K562 (cell line): ENCODE results near the gene ATP6V0D1. TPM values are rescaled to one million over a fixed set of nuclear protein-coding genes. Genes with fewer than 3 reads are reported as not detected.
A peak's percentile ranks its signal among the peaks of the same experiment; 100 is the strongest.

ENCODE experiments used
- ADNP ChIP-seq: fragments of 200-800 bp; sonication (Bioruptor generic); IDR thresholded peaks from 2 replicates; pipeline ENCODE4 v1.6.1; 2016; ENCODE audit warnings: missing genetic modification characterization, missing compliant biosample characterization
- ARID4B ChIP-seq: sonication (generic); formaldehyde crosslinking; IDR thresholded peaks from 2 replicates; pipeline ENCODE4 v1.8.0; 2022; ENCODE audit warnings: mild to moderate bottlenecking, missing genetic modification reagents
- BRD9 ChIP-seq: fragments of 450-650 bp; IDR thresholded peaks from 2 replicates; pipeline ENCODE4 v1.6.1; 2018; ENCODE audit warnings: low read depth; ENCODE audit not compliant: partially characterized antibody
- CBX1 ChIP-seq: sonication (generic); IDR thresholded peaks from 2 replicates; pipeline ENCODE4 v1.6.1; 2016; ENCODE audit warnings: antibody characterized with exemption, low read depth, mild to moderate bottlenecking
- DDX20 ChIP-seq: fragments of 450-650 bp; IDR thresholded peaks from 2 replicates; pipeline ENCODE4 v1.6.1; 2016; ENCODE audit warnings: missing genetic modification characterization, low read depth, mild to moderate bottlenecking, missing compliant biosample characterization, moderate library complexity
- HMGN3 ChIP-seq: IDR thresholded peaks from 2 replicates; pipeline ENCODE4 v1.6.1; 2011; ENCODE audit warnings: borderline replicate concordance, low read depth, mild to moderate bottlenecking, mixed read lengths, low read length; ENCODE audit not compliant: insufficient read length; ENCODE audit errors: extremely low read depth
- KAT8 ChIP-seq: fragments of 450-650 bp; IDR thresholded peaks from 2 replicates; pipeline ENCODE4 v1.6.1; 2016; ENCODE audit warnings: low read depth, mild to moderate bottlenecking
- L3MBTL2 ChIP-seq: fragments of 450-650 bp; IDR thresholded peaks from 2 replicates; pipeline ENCODE4 v1.6.1; 2016; ENCODE audit warnings: mild to moderate bottlenecking, moderate library complexity
- LEF1 ChIP-seq: fragments of 450-650 bp; IDR thresholded peaks from 2 replicates; pipeline ENCODE4 v1.6.1; 2016; ENCODE audit warnings: mild to moderate bottlenecking
- PCBP1 ChIP-seq: fragments of 200-400 bp; formaldehyde crosslinking; IDR thresholded peaks from 2 replicates; pipeline ENCODE4 v1.6.1; 2018; ENCODE audit warnings: mild to moderate bottlenecking, low read depth, low read length; ENCODE audit not compliant: poor library complexity, severe bottlenecking
- PHB2 ChIP-seq: fragments of 450-650 bp; IDR thresholded peaks from 2 replicates; pipeline ENCODE4 v1.6.1; 2017; ENCODE audit warnings: low read depth
- PHF20 ChIP-seq: fragments of 450-650 bp; IDR thresholded peaks from 2 replicates; pipeline ENCODE4 v1.6.1; 2018; ENCODE audit not compliant: partially characterized antibody
- PHF8 ChIP-seq: fragments of 200-600 bp; sonication (generic); IDR thresholded peaks from 2 replicates; pipeline ENCODE4 v1.6.1; 2012; ENCODE audit warnings: mixed run types, mild to moderate bottlenecking, inconsistent platforms, low read length, moderate library complexity, borderline replicate concordance
- RERE ChIP-seq: sonication (generic); formaldehyde crosslinking; IDR thresholded peaks from 2 replicates; pipeline ENCODE4 v1.8.0; 2023; ENCODE audit warnings: missing genetic modification reagents, mild to moderate bottlenecking, borderline replicate concordance
- RFX7 ChIP-seq: fragments of 250-450 bp; sonication (Bioruptor Pico); IDR thresholded peaks from 2 replicates; pipeline ENCODE4 v1.5.1; 2021; ENCODE audit warnings: mild to moderate bottlenecking
- SMAD4 ChIP-seq: fragments of 250-450 bp; sonication (Bioruptor Pico); conservative IDR thresholded peaks from 2 replicates; pipeline ENCODE4 v1.8.0; 2021; ENCODE audit warnings: inconsistent platforms, mild to moderate bottlenecking, moderate library complexity
- TCF3 ChIP-seq: sonication (generic); formaldehyde crosslinking; IDR thresholded peaks from 2 replicates; pipeline ENCODE4 v1.4.0; 2020; ENCODE audit warnings: mild to moderate bottlenecking, missing genetic modification reagents
- XRCC5 ChIP-seq: fragments of 200-400 bp; formaldehyde crosslinking; IDR thresholded peaks from 2 replicates; pipeline ENCODE4 v1.6.1; 2017; ENCODE audit warnings: low read depth, mild to moderate bottlenecking, low read length
- ZBTB17 ChIP-seq: fragments of 450-650 bp; formaldehyde crosslinking; IDR thresholded peaks from 2 replicates; pipeline ENCODE4 v1.4.0; 2020; ENCODE audit warnings: mild to moderate bottlenecking
- polyA plus RNA-seq, 8 experiments: library from polyadenylated mRNA; depleted of rRNA in 4 of 8; stranded (reverse) in 5 of 8; unstranded in 3 of 8; fragments of >200 nt; fragmentation: Nextera tagmentation in 2 of 8; fragmentation: Illumina TruSeq in 1 of 8; extraction: Ambion mirVana in 2 of 8; extraction: Trizol in 1 of 8; gene quantifications; 2 replicates each; pipeline versions ENCODE4 v1.2.1 to v1.2.3, GENCODE V29; 2011 to 2014; ENCODE audit warnings: inconsistent platforms in 1 of 8, missing spikeins in 1 of 8
- total RNA-seq, 7 experiments: library from RNA; depleted of rRNA in 6 of 7; stranded (reverse); fragments of >200 nt in 6 of 7; fragmentation: Illumina TruSeq in 2 of 7; extraction: Trizol in 2 of 7; gene quantifications; 2 replicates each; pipeline versions ENCODE4 v1.2.1 to v1.2.3, GENCODE V29; 2011 to 2021; ENCODE audit warnings: low replicate concordance in 1 of 7

ATP6V0D1 gene
- total and polyA plus RNA-seq, 9 of the 15 experiments (the other 6 are each of a cell fraction or from before 2014, with no cell fraction given), result 23.2 to 69.7 (median 45.6) TPM

DNA sequence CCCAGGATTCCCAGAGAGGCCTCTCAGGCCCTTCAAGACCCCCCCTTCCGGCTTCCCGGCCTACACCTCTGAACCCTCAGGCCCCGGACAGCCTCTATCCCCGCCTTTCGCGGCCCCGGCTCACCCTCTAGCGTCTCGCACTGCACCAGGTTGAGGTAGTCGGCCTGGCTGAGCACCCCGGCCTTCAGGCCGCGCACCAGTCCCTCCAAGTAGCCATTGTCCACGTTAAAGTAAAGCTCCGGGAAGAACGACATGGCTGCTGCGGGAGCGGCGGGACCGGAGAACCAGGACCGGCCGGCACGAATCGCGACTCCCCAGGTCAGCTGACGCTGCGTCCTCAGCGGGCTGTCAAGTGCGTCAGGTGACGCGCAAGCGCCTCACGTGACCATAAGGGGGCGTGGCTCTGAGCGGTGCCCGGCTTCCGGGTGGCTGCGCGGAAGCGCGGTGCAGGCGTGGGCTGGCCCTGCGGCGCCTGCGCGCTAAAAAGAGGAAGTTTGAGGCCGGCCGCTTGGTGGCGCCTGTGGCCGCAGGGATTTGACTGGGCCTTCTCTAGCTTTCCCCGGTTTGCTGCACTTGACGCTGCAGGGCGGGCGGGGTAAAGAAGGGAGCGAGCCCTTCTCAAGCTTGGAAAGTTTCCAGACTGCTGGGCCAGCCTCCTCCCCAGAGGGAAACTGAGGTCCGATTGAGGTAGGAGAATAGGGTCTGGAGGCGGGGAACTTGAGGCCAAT is at the start of gene ATP6V0D1 (continued):
- TF ChIP-seq ARID4B (CRISPR knock-in tag), result peak; percentile 100
- 0 out of 2 replicates have a peak, but pooled peaks have one; percentile 23 for TF ChIP-seq RERE (CRISPR knock-in tag)
- TF ChIP-seq L3MBTL2, result peak; percentile 69
- no peak for TF ChIP-seq PHB2
- TF ChIP-seq XRCC5, result peak; percentile 60
- no peak for TF ChIP-seq ZBTB17
- no peak for TF ChIP-seq BRD9
- peak; percentile 75; the same call in 1 of the 2 replicates for TF ChIP-seq PHF8
- TF ChIP-seq DDX20 (tag), result no peak
- TF ChIP-seq CBX1, result peak; percentile 96
- no peak for TF ChIP-seq RFX7 (CRISPR knock-in tag)
- TF ChIP-seq PHF20, result peak; percentile 91
- TF ChIP-seq ADNP, result no peak
- TF ChIP-seq LEF1, result peak; percentile 12; the same call in 1 of the 2 replicates
- no peak for TF ChIP-seq KAT8
- peak; percentile 86 for TF ChIP-seq HMGN3
- 0 out of 2 replicates have a peak, but pooled peaks have one; percentile 42 for TF ChIP-seq SMAD4 (CRISPR knock-in tag)
- peak; percentile 87 for TF ChIP-seq PCBP1
- TF ChIP-seq TCF3, result peak; percentile 36; the same call in 1 of the 2 replicates
